NCI-H2107 treated with DMSO at 0.1 percent for 48 hours (cell line): ENCODE data around the gene PSMD11.
"Not testable (repeated sequence)": the region's sequence is repeated elsewhere in the genome, so short reads cannot be mapped to it uniquely, and the experiment has no call there.

Experiments
- DNase-seq: peaks from one replicate; lab custom pipeline; 2025; ENCODE audit not compliant: unreplicated experiment; lab: John Stamatoyannopoulos, UW

Gene PSMD11

DNA sequence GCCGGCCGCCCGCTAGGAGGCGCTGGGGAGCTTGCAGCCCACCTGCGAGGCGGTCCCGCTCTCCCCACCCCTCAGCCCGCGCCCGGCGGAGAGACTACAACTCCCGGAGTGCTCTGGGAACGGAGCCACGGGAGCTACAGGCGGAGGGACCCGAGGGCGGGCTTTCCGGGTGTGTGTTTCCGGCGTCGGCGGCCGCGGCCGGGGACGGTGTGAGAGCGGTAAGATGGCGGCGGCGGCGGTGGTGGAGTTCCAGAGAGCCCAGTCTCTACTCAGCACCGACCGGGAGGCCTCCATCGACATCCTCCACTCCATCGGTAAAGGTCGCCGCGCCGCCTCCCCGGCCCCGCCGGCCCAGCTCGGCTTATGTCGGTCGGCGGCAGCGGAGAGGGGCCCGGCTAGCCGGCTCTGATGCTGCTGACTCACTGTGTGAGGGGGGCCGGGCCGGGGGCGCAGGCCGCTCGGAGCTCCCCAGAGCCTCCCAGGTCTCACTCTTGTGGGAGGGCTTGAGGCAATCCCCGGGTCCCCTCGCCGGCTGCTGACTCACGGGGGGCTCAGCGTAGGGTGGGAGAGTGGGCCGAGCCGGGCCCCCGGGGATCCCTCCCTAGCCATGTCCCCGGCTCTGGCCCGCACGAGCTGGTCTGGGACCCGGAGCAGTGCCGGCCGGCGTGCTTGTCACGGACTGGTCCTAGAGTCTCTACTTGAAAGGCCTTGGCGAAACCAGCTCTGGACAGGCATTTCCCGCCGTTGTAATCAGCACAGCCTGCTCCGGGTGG is at the start of gene PSMD11:
PSMD11 (plus strand) TSS at position 210 of the 773 bp plus-strand sequence; CDS start at position 224, 14 bp downstream.
- peak; percentile 77 for DNase-seq

DNA sequence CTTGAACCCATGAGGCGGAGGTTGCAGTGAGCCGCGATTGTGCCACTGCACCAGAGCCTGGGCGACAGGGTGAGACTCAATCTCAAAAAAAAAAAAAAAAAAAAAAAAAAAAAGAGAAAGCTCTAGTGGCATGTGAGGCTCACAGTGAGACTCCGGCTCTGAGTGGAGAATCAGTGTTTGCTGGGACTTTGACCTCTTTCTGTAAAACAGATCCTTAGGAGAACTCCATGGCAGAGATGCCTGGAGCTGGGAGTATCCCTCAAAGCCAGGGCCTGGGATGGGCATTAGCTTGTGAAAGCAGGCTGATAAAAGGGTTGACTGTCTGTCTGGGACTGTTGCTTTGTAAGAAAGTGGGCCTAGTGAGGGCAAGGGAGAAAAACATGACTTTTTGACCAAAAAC is 48.0 kb upstream of the PSMD11 start:
- no peak for DNase-seq

DNA sequence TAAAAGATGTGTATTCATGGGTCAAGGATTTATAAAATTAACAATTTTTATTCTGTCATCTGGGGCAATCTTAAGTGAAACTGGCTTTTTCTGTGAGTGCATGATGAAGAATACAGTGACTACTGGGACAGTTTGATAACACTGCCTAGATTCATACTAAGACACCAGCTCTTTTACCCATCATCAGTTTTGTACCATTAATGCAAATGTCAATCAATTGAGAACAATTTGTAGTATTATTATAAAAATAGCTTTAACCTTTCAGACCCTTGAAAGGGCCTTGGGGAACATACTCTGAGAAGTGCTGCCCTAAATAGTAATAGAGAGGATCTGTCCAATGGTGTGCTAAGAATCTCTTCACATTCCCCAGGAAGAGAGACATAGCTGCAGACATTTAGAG is 45.4 kb upstream of the PSMD11 start:
- DNase-seq, result no peak

DNA sequence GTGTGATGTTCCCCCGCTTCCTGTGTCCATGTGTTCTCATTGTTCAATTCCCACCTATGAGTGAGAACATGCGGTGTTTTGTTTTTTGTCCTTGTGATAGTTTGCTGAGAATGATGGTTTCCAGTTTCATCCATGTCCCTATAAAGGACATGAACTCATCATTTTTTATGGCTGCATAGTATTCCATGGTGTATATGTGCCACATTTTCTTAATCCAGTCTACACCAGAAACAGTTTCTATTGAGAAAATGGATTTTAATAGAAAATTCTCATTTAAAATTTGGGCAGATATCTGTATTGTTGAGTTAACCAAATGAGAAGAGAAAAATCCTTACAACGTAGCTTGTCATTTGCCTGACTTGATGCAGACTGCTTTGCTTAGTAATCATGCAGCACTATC is 34.2 kb upstream of the PSMD11 start:
- DNase-seq, result not testable (repeated sequence)

DNA sequence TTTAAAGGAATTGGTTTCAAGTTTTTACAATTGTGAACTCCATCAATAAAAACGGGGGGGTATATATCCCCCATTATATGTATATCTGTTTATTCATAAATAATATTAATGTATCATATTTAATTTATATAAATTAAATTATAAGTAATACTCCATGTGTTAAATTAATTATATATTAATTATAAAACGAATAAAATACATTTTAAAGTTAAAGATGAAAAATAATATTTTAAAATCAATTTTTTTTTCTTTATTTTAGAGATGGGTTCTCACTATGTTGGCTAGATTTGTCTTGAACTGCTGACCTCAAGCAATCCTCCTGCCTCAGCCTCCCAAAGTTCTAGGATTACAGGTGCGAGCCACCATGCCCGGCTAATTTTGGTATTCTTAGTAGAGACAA is 17.4 kb upstream of the PSMD11 start:
- DNase-seq, result no peak

DNA sequence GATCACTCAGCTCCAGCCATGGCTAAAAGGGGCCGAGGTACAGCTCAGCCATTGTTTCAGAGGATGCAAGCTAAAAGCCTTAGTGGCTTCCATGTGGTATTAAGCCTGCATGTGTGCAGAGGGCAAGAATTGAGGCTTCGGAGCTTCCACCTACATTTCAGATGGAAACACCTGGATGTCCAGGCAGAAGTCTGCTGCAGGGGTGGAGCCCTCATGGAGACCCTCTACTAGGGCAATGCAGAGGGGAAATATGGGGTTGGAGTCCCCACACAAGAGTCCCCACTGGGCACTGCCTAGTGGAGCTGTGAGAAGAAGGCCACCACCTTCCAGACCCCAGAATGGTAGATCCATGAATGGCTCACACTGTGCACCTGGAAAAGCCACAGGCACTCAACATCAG is 14.7 kb upstream of the PSMD11 start:
- no peak for DNase-seq

DNA sequence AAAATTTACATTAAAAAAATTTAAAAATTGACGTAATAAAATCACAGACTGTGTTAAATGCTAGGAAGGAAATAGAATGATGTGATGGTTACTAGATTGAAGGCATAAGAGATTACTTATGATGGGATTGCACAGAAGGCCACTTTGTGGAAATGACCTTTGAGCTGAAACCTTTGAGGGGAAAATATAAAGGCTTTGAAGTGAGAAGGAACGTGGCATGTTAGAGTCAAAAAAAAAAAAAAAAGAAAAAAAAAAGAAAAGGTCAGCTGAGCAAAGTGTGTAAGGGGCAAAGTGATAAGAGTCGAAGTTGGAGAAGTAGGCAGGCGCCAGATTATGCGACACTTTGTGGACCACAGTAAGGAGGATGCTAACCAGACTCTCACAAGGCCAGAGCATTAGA is 3.6 kb upstream of the PSMD11 start:
- DNase-seq, result no peak

DNA sequence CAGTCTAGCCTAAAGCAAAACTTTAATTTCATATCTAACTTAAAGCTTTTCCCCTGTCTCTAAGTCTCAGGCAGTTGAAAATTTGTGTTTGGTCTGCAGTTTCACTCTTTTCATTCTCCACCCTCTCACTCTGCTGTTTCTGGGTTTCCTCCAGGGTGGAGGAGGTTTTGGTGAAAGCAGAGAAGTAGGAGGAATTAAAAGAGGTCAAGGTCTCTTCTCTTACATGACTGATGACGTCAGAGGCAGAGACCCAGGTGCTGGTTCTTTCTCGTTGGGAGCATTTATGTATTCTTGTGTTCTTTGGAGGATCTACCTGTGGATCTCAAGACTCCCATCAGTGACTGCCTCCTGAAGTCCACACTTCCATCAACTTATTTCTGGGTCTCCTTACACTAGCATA is 2.4 kb upstream of the PSMD11 start:
- no peak for DNase-seq

DNA sequence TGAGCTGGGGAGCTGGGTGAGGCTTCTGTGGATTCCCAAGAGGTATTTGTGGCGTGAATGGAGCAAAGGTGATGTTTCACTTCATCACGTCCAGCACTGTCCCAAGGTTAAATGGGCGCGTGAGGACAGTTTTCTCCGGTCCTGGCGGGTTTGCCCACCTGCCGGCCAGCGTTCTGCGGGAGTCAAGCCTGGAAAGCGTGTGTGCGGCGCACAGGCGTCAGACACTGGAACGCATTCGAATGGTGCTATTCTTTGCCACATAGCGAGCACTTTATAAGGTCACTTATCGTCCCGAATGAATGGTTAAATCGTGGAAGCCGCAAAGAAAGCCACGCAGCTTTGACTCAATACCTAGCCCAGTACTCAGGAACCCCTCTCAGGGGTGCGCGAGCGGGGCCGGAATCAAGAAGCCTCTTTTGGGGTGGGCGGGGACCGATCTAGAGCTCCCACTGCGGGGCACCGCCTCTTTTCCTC is 446 bp upstream of the PSMD11 start:
- no peak for DNase-seq

DNA sequence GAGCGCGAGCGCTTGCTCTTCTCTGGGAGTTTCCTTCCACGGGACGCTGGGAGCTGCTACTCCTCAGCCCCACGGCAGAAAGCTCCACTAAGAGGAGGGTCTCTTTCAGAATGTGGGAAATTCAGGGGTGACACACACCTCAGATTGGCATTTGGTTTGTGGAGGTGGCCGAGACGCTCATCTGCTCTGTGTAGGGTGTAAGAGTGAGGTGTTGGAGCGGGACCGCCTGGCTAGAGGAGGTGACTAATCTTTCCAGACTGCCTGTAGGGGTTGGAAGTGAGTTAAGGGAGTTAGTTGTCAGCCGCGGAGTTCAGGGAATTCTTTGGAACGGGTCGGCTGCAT is 735 bp downstream of the PSMD11 start:
- DNase-seq, result no peak

DNA sequence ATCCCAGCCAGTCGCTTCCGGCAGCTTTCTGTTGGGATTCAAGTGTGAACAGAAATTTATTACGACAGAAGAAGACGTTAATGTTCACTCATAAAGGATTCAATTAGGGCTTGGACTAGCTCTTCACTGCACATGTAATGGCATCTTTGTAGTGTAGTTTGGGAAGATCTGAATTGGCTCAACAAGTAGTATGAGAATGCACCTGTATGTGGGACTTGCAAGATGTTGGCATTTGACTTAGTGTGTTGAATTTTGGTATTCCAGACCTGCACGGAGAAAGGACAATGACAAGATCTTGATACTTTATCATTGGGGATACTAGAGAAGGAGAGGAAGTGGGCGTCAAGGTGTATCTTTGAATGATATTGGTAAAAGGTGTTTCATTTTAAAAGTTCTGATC is 1.2 kb downstream of the PSMD11 start:
- no peak for DNase-seq

DNA sequence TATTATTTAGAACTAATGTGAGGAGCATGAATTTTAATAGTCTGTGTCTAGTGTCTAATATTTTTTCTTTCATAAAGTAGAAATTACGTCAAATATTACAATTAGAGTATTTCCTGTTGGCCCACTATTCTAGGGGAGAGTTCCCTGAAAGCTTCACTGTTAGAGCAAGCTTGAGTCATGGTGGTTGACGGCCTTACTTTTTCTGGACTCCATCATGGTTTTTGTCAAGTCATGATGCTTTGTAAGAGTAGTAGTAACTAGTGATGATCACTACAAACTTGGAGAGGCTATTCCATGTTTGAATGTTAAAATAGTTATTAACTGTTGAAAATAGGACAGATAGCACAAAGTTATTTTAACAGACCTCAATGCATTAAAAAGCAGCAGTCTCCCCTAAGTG is 1.7 kb downstream of the PSMD11 start:
- DNase-seq, result no peak

DNA sequence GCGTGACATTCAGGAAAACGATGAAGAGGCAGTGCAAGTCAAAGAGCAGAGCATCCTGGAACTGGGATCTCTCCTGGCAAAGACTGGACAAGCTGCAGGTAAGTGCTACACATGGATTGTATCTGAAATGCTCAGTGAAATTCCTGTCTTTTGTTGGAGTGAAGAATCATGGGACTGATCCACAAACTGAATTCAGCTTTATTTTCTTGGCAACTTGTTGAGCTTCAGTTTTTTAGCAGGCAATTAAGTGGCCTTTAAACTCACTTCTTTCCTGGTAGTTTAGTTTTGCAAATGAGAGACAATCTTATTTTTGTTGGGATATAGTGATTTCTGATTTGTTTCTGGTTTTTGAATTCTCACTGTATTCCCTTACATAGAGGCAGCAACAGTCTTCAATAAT is 2.6 kb downstream of the PSMD11 start:
- DNase-seq, result no peak

DNA sequence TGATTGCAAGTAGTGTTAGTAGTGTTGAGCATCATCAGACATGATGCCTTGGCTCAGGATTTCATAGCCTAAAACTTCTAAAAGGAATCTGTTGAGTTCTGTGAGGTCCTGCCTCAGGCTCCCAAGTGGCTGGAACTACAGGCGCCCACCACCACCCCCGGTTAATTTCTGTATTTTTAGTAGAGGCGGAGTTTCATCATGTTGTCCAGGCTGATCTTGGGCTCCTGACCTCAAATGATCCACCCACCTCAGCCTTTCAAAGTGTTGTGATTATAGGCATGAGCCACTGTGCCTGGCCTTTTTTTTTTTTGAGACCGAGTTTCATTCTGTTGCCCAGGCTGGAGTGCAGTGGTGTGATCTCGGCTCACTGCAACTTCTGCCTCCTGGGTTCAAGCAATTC is 5.7 kb downstream of the PSMD11 start:
- no peak for DNase-seq

DNA sequence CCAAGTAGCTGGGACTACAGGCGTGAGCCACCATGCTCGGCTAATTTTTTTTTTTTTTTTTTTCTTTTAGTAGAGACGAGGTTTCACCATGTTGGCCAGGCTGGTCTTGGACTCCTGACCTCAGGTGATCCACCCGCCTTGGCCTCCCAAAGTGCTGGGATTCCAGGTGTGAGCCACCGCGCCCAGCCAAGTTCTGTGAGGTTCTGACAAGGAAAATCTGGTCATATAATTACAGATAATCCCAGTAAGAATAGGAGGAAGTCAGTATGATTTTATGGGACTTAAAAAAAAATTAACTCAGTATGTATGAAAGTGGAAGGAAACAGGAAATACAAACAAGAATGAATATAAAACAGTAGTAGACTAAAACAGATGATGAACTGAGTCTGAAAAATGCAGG is 6.1 kb downstream of the PSMD11 start:
- not testable (repeated sequence) for DNase-seq

DNA sequence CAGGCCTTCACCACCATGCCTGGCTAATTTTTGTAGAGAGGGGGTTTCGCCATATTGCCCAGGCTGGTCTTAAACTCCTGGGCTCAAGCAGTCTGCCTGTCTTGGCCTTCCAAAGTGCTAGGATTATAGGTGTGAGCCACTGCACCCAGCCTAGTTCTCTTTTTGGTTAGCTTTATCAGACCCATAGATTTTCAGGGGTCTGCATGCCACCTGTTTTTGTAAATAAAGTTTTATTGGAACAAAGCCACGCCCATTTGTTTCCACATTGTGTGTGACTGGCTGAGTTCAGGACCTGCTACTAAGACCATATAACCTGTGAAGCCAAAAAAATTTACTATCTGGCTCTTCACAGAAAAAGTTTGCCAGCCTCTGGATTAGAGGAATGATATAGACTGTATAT is 7.6 kb downstream of the PSMD11 start:
- no peak for DNase-seq

DNA sequence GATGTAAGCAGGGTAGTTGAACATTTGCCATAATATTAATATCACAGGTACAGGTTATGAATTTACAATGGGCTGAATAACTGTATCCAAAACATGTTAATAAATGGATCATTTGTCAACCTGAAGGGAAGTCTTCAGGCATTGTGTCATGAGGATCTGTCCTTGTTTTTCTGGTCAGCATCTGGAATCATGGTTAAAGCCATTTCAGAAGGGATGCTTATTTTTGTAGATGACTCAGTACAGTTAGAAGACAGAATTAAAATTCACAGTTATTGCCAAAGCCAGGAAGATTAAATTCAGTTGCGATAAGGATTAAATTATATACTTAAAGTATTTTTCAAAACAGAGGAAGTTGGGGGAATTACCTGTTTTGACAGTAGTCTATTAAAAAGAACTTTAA is 8.0 kb downstream of the PSMD11 start:
- no peak for DNase-seq

DNA sequence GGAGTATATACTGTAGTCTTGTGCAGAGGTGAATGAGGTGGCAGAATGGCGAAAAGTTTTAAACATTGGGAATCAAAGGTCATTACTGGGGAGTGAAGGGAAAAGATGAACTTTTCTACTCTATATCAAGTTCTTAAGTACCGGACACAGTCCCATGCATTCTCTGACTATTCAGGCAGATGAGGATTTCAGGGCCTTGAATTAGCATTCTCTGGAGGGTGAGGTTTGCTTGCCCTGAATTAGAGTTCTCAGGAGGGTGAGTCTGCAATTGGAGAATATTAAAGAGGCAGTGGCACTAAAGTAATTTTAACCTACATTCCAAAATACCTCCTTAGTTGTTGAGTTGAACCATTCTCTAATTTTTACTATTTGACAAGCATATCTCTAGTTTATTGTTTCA is 9.1 kb downstream of the PSMD11 start:
- DNase-seq, result no peak

DNA sequence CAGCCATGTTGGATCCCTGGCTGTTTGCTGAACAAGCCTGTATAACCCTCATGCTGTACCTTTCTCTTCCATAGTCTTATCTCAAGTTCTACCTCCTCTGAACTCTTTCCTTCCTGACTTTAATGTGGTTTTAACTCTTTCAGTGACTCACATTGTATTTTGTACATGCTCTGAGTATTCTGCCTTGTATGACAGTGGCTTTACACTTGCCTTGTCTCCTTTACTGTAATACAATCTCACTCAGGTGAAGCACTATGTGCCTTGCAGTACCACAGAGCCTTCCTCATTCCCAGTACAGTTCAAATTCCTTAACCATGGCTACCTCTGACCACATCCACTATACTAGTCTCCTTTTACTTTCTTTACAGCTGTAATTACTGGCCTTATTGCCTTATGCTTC is 14.1 kb downstream of the PSMD11 start:
- DNase-seq, result no peak

DNA sequence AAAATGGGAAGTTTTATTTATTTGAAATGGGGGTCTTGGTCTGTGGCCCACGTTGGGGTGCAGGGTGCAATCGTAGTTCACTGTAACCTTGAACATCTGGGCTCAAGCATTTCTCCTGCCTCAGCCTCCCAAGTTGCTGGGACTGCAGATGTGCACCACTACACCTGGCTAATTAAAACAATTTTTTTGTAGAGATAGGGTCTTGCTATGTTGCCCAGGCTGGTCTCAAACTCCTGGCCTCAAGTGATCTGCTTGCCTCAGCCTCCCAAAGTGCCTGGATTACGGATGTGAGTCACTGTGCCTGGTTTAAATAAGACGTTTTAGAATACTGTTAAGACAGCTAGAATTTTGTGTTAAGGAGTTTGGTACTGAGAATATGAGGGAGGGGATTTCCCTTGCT is 15.7 kb downstream of the PSMD11 start:
- no peak for DNase-seq

DNA sequence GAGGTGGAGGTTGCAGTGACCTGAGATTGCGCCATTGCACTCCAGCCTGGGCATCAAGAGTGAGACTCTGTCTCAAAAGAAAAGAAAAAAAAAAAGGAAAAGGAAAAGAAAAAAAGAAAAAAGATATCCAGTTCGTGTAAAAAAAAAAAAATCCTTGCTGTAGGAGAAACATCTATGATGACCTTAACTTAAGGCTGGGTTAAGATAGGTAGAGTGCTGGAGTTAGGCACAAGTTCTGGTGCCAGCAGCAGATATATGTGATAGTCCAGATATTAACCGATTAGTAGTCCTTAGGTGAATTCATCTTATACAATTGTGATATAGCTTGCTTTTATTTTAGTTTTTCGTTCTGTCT is 17.2 kb downstream of the PSMD11 start:
- DNase-seq, result no peak

DNA sequence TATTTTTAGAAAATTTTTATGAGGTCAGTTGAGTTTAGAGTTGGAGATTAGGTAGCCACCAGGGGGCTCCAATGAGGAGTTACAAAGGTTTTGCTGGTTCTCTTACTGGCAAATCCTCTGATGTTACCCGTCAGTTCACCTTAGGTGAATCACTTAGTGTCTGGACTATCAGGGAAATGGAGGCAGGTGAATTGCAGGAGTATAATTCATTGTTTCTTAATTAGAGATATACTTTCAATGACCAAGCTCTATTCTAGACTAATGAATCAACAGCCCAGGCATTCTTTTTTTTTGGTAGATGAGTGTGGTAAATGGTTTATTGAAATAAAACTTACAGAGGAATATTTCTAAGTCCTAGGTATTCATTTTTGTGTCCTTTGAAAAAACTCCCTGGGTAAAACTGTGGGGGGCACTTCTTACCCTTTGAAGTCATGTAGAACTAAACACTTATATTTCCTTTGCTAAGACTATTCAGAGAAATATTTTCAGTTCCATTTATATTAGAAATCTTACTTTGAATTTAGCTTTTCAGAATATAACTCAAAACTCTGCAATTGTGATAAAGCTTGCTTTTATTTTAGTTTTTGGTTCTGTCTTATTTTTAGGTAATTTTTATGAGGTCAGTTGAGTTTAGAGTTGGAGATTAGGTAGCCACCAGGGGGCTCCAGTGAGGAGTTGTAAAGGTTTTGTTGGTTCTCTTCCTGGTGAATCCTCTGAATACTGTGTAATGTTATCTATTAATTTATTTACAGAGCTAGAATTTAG is 17.7 kb downstream of the PSMD11 start:
- peak; percentile 24 for DNase-seq

DNA sequence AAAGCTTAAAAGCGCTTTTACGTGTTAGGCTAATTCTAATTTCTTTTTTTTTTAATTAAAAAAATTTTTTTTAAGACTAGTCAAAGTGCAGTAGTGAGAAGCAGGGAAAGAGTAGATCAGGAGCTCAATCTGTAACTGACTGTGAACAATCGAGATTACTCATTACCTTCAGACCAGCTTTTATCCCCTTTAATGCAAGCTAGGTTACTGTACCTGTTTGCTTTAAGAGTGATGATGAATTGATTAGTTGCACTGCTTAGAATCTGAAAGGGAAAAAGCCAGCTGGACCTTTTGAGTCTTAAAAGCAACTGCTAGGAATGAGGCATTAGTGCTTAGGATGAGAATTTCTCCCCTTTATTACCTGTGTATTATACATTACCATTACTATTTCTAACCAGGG is 19.0 kb downstream of the PSMD11 start:
- DNase-seq, result no peak
